Progenitor cell of endocrine pancreas (in vitro differentiated cells): Measurements from ENCODE around the gene MARCHF10. TPM values are rescaled to one million over a fixed set of nuclear protein-coding genes. Genes with fewer than 3 reads are reported as not detected.
"Not testable (repeated sequence)": the region's sequence is repeated elsewhere in the genome, so short reads cannot be mapped to it uniquely, and the experiment has no call there.

ENCODE experiments used
- DNase-seq: peaks from one replicate; pipeline ENCODE4 v3.0.0; 2021; ENCODE audit warnings: low spot score; ENCODE audit not compliant: unreplicated experiment
- H3K27ac Mint-ChIP-seq: 2 replicates; pipeline ENCODE4 v1.8.0; 2021; ENCODE audit warnings: mild to moderate bottlenecking, moderate library complexity, mixed read lengths
- H3K27me3 Mint-ChIP-seq: 2 replicates; pipeline ENCODE4 v1.8.0; 2021; ENCODE audit warnings: mixed read lengths
- H3K36me3 Mint-ChIP-seq: 2 replicates; pipeline ENCODE4 v1.8.0; 2022; ENCODE audit warnings: mixed read lengths; ENCODE audit not compliant: insufficient read depth
- H3K4me1 Mint-ChIP-seq: 2 replicates; pipeline ENCODE4 v1.8.0; 2021; ENCODE audit warnings: low read depth, mixed read lengths
- H3K4me3 Mint-ChIP-seq: 2 replicates; pipeline ENCODE4 v1.8.0; 2021; ENCODE audit warnings: low read depth, mild to moderate bottlenecking, moderate library complexity, mixed read lengths
- H3K9me3 Mint-ChIP-seq: 2 replicates; pipeline ENCODE4 v1.8.0; 2021; ENCODE audit warnings: low read depth, mixed read lengths
- CTCF ChIP-seq: fragments of 200-600 bp; sonication (generic); IDR thresholded peaks from one replicate; pipeline ENCODE4 v1.5.0; 2021; ENCODE audit warnings: antibody characterized with exemption, mild to moderate bottlenecking; ENCODE audit not compliant: unreplicated experiment
- total RNA-seq: library from RNA; stranded (reverse); gene quantifications from 2 replicates; pipeline ENCODE4 v1.2.1, GENCODE V29; 2021

MARCHF10 gene
- total RNA-seq, 1 donor from 2014 or later, result not detected

DNA sequence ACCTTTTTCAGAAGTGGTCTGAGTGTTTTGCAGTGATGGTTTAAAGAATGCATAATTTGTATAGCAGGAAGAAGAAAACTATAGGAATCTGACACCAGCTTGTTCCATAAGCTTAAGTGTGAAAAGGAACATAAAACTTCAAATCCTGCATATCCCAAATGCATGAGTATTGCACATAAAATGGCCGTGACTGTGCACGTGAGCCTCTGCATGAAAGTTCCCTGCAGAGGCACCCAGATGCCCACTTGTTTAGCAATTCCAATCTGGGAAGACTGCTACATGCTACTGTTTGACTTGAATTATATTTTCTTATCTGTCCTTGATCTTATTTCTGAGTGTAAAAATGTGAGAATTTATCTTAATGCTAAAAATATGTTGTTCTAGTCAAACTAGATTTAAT lies 21.5 kb downstream of the MARCHF10 start:
- peaks cover 2% of the 10 kb centered on the region for H3K36me3 Mint-ChIP-seq
- no peak overlapping the region for H3K4me3 Mint-ChIP-seq
- H3K4me1 Mint-ChIP-seq, result peaks cover 11% of the 10 kb centered on the region
- TF ChIP-seq CTCF, result no peak
- no peak for DNase-seq
- peaks cover 4% of the 10 kb centered on the region for H3K9me3 Mint-ChIP-seq
- H3K27ac Mint-ChIP-seq, result no peak overlapping the region
- no peaks in the 10 kb centered on the region for H3K27me3 Mint-ChIP-seq

DNA sequence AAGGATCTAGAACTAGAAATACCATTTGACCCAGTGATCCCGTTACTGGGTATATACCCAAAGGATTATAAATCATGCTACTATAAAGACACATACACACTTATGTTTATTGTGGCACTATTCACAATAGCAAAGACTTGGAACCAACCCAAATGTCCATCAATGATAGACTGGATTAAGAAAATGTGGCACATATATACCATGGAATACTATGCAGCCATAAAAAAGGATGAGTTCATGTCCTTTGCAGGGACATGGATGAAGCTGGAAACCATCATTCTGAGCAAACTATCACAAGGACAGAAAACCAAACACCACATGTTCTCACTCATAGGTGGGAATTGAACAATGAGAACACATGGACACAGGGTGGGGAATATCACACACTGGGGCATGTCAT lies 22.1 kb downstream of the MARCHF10 start:
- H3K9me3 Mint-ChIP-seq, H3K27ac Mint-ChIP-seq, H3K27me3 Mint-ChIP-seq, H3K4me1 Mint-ChIP-seq, DNase-seq, H3K4me3 Mint-ChIP-seq, H3K36me3 Mint-ChIP-seq: not testable (repeated sequence)

- no peak for TF ChIP-seq CTCF
- H3K4me1 Mint-ChIP-seq, result peaks cover 8% of the 10 kb centered on the region
- no peak for DNase-seq
- peaks cover 2% of the 10 kb centered on the region for H3K36me3 Mint-ChIP-seq
- H3K4me3 Mint-ChIP-seq, result no peak overlapping the region
- H3K27ac Mint-ChIP-seq, result no peak overlapping the region
- H3K9me3 Mint-ChIP-seq, result peaks cover 4% of the 10 kb centered on the region
- H3K27me3 Mint-ChIP-seq, result no peaks in the 10 kb centered on the region
Observed at GRCh38 chr17:62782730-62783270, 25.3 kb downstream of the MARCHF10 start.

GRCh38 chr17:62781831-62782251 lies 26.3 kb downstream of the MARCHF10 start:
- no peaks in the 10 kb centered on the region for H3K27me3 Mint-ChIP-seq
- no peak for TF ChIP-seq CTCF
- peaks cover 4% of the 10 kb centered on the region for H3K9me3 Mint-ChIP-seq
- no peak for DNase-seq
- peaks cover 2% of the 10 kb centered on the region for H3K36me3 Mint-ChIP-seq
- H3K4me3 Mint-ChIP-seq, result no peak overlapping the region
- no peak overlapping the region for H3K27ac Mint-ChIP-seq
- peaks cover 8% of the 10 kb centered on the region for H3K4me1 Mint-ChIP-seq

GRCh38 chr17:62781356-62781755 lies 26.8 kb downstream of the MARCHF10 start:
- Mint-ChIP-seq H3K27ac (no peak overlapping the region), H3K36me3 (peaks cover 2% of the 10 kb centered on the region), H3K4me1 (peaks cover 8% of the 10 kb centered on the region), H3K27me3 (no peaks in the 10 kb centered on the region), H3K4me3 (no peak overlapping the region), H3K9me3 (peaks cover 4% of the 10 kb centered on the region)
- DNase-seq, result no peak
- TF ChIP-seq CTCF, result no peak

DNA sequence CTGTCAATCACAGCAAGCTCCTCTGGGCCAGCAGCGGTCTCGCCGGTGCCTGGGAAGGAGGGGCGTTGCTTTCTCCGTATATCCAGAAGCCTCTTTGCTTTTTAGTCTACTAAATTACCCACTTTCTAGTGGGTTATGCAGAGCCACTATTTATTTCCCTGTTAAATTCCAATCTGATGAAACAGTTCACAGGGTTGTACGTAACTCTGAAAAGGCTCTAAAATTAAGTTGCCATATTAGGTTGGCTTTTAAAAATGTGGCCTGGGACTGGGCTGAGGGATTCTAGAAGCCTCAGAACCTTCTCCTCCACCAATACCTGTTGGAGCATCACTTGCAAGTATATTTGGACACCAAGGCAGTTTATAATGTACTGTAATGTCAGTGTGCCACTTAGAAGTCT lies 27.2 kb downstream of the MARCHF10 start:
- no peak for DNase-seq
- peaks cover 4% of the 10 kb centered on the region for H3K9me3 Mint-ChIP-seq

More for the DNA sequence above, 27.2 kb downstream of the MARCHF10 start:
- no peak overlapping the region for H3K4me3 Mint-ChIP-seq
- peaks cover 8% of the 10 kb centered on the region for H3K4me1 Mint-ChIP-seq
- TF ChIP-seq CTCF, result no peak
- no peak overlapping the region for H3K27ac Mint-ChIP-seq
- H3K36me3 Mint-ChIP-seq, result peaks cover 2% of the 10 kb centered on the region
- no peaks in the 10 kb centered on the region for H3K27me3 Mint-ChIP-seq
